Measurements from ENCODE around the gene GPC6.

GPC6 gene

DNA sequence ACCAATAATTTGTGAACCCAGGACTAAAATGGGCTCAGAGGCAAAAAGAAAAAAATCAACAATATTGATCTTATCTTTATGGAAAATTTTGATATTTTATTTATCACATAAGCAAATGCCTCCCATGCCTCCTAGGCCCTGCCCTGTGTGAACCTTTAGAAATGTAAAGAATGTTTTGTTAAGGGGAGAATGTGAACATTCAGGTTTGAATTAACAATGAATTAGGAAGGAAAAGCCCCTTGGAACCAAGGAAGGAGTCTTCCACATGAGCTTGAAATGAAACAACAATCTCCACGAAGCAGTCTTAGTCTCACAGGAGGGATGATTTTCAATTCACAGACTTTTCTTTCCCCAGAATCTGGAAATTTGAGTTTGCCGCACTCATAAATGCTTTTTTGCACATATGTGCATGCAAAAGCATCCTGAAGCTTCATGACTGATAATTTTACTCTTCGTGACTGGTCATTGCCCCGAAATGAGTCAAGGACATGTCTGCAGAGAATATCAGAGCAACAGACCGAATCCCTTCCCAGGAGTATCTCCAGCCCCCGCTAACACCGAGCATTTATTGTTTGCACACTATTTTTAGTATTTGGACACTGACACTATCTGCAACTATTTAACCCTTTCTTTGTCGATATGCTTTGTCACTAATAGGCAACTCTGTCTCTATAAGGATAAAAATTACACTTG, 1117.7 kb downstream of the GPC6 start:
- DNase-seq, result no peak

DNA sequence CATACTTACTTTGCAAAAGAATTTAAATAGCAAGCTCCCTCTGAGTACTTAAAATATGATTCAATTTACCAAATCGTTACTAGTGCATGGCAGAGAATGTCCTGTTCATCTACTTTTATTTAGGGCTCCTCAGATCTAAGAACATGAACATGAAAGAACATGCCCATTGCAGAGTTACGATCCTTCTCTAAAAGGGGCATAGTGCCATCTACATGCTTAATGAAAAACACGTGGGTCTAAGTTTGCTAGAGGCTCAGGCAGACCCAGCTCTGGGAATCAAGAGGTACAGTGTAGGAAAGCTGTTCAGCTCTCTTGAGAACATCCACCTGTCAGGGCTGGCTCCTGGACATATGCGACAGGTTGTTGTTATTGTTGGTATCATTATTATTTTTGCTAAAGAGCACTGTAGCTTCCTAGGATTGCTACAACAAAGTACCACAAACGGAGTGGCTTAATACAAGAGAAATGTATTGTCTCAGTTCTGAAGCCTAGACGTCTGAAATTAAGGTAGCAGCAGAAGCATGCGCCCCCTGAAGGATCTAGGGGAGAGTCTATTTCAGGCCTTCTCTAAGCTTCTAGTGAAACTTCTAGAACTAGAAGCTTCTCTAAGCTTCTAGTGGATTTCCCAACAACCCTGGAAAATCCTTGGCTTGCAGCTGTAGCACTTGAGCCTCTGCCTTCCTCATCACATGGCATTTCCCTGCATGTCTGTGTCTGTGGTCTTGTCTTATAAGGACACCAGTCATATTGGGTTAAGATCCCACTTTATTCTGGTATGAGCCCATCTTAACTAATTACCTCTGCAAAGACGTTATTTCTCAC, 1119.0 kb downstream of the GPC6 start:
- DNase-seq, result peak; percentile 23

DNA sequence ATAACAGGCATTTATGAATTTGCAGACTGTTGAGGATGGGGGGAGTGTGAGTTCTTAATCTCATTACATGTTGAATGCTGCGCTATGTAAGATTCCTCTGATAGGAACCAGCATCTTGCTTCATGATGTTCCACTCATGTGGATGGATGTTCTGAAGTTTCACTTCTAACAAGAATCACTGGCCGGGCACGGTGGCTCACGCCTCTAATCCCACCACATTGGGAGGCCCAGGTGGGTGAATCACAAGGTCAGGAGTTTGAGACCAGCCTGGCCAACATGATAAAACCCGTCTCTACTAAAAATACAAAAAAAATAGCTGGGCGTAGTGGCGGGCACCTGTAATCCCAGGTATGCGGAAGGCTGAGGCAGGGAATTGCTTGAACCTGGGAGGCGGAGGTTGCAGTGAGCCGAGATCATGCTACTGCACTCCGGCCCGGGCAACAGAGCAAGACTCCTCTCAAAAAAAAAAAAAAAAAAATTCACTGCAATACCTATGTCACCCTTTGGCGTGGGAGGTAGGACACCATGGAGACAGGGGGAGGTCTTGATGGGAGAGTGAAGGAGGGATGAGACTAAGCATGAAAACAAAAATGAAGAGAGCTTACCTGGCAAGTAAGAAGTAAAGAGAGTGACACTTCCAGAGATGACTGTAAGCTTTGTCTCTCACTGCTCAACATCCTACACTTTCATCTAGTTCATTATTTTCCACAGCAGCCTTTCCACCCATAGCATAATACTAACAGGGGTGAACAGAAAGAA, 1119.8 kb downstream of the GPC6 start:
- DNase-seq, result no peak

DNA sequence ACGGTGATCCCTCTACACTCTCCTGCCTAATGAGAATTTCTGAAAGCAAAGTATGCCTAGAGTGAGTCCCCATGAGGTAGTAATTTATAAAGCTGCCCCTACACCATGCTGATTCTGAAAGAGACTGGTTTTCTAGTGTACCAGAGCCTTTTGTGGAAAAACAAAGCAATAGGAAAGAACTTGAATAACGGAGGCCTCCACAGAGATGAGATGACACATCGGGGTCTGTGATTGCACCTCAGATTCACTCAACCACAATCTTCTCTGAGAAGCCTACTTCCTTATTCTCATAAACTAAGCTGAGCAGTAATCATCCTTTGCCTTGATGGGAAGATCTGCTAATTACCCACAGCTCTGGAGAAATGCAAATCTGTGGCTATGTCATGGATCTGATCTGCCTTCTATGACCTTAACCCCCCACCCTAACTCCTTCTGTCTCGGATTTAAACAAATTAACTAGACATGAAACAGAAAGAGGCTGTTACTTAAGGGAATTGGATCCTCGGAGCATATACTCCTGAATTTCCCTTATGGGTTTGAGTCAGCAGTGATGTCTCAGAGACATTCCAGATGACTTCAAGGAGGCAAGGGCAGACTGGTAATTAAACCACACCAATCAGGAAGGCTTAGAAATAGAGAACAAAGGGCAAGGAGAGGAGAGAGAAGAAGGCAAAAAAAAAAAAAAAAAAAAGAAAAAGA, 1124.8 kb downstream of the GPC6 start:
- DNase-seq, result peak; percentile 32

DNA sequence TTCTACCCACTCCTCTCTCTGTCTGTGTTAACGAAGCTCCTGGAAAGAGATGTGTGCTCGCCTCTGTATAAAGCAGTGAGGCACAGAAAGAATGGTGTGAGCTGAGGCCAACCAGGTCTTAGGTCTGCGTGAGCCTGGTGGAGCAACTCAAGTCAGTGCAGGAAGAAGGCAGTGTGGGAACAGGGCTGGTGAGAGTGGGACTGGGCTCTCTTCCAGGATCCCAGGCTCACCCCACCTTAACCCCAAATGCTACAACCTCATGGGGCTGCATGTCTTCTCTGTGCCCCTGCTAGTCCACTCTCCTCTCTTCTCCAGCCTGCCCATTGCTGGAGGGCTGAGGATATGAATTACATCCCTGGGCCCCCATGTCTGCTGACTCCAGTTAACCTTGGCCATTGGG, 1125.5 kb downstream of the GPC6 start:
- no peak for DNase-seq

DNA sequence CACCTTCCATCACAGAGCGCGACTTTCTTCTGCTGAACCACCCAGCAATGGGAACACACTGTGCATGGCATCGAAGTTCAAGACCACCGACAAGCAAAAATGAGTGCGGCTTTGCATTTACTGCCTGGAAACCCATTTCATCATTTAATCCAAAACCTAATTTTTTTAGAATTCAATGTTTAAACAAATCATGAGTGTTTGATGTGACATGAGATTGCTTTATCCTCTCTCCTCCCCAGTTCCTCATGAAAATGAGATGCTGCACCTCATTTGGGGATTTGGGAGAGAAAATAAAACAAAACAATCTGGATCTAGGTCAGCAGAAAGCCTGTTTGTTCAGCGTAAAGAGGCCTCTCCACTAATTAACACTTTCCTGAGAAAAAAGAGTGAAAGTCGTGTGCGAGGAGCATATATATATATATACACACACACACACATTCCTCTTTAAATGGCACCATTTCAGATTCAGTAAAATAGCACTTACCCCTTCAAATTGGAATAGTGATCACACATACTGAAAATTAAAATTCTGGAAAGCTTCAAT, 1126.6 kb downstream of the GPC6 start:
- no peak for DNase-seq

DNA sequence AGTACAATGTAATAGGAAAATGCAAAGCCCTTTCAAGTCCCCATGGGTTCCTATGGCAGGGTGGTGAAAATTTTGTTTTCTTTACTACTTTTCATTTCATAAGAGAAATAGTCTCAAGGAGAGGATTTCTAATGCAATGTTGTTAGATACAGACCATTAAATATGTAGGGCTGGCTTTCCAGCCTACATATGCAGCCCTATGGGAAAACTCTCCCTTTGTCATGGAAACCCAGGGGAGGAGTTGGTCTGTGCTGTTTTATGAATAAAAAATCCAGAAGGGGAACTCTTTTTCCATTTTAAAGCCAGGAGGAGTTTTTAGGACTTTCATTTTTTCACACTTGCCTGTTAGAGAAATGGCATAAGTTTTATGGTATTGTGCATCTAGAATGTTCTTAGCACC, 1133.3 kb downstream of the GPC6 start:
- DNase-seq, result no peak

DNA sequence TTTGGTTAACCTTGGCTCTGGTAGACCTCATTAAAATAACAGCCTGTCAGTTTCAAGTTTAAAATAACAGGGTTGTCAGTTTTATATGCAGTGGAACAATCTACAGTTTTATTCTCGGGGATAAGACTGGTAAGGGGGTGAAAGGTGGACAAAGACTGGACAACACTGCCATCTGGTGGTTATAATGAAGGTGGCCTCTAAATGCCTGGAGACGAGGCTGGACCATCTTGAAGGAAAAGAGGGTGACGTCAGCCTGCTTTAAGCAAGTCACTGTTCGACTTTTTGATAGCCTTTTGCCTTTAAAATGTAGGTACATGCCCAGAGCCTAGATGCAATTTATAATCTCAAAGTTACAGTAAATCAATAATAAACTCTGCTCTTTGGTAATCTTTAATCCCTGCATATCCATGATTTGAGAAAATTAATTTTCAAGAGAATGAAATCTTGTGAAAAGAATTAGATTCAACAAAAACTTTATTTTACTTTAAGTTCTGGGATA, 1135.9 kb downstream of the GPC6 start:
- peak; percentile 91 for DNase-seq

DNA sequence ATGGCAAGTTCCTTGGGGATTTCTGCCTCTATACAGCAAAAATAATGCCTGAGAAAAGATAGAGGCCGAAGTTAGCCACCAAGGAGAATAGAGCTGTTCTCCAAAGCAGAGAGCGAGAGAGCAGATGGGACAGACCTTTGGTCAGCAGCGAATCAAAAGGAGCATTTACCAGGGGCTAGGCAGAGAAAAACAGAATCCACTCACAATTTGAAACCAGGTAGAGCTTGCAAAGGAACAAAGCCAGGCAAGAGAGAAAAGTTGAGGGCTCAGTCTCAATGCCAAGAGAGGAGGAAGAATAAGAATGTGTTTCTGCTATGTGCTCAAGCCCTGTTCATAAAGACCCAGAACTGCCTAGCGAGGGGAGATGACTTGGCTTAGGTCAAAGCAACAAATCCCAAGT, 1140.1 kb downstream of the GPC6 start:
- no peak for DNase-seq

DNA sequence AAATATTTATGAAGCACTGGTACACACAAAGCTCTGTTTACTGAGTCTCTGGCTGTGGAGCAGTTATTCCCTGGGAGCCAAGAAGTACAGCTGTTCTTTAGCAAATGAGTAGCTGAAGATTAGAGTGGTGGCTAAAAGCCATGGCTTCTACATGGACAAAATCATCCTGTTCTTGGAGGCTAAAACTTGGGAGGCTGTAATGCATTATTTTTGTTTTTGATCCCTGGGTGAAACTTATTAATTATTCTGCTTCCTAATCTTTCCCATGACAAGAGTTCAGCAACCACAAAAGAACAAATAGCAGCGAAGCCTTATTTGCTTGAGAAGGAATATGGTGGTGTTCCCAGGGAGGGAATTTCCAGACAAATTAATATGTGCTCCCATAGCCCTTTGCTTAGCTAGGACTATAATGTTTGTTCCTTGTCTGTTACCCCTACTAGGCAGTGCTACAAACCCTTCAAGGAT, 1143.4 kb downstream of the GPC6 start:
- no peak for DNase-seq

DNA sequence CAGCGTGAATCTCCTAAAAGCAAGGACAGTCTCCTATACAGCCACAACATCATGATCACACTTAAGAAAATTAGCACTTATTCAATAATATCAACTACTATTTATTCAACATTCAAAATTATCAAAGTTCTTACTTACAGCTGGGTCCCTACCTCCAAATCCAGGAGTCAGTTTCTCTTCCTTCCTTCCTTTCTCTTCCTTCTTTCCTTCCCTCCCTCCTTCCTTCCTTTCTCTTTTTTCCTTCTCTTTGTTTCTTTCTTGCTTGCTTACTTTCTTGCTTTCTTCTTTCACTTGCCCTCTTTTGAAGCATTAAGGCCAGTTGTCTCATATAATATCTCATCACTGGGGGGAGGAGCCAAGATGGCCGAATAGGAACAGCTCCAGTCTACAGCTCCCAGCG, 1145.2 kb downstream of the GPC6 start:
- DNase-seq, result no peak

DNA sequence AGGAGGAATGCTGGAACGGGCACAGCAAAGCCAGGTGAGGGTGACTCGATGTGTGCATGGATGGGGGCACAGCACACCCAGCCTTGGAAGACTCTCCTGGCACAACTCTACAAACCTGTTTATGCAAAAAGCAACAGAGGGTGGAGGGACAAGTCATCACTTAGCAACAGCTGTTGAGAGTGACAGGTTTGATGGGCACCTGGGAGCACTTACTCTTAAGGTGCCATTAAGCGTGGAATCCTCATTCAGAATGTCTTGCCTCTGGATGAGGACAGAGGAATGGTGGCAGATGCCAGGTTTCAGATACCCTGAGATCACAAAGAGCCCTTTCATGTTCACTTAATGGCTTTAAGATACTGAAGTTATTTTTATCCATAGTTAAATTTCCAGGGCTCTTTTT, 1155.9 kb downstream of the GPC6 start:
- no peak for DNase-seq

DNA sequence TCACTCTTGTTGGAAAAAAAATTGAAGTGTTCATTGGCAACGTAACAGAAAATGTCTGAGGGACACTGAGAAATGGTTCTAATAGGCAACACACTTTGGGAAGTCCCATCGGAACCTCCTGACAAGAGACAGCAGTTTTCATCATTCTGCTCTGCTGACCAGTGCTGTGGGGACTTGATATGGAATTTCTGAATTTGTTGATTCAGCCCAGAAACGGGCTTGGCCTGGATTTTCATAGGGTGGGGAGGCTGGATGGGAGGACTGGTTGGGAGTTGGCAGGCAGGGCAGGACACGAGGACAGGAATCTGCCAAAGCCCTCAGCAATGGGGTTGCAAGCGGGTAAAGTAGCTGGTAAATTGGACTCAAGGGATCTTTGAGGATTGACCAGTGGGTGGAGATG, 1156.4 kb downstream of the GPC6 start:
- DNase-seq, result no peak

DNA sequence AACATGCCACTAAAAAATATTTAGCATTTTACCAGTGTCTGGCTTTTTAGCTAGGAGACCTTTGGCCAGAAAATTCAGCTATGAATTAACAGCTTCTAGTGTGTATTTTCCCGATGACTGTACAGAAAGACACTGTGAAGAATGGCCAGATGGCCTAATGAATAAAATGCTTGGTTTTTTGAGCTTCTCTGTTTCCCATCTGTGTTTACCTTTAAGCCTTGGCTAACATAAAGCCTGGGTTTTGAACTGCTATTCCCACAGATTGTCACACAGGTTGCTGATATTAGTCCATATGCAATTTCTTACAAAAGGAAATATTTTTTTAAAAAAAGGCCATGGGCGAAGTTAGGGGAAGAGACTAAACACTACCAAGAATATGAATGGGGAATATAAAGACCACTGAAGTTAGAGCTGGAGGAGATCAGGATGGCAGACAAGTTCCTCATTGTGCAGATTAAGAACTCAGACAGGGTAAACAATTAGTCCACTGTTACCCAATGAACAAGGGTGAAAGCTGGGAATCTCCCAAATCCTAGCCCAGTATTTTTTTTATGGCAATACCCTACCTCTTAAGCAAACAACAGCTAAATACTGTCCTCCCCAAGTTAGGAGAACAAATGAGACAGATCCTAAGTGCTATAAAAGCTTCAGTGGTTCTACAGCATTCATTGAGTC, 1157.8 kb downstream of the GPC6 start:
- no peak for DNase-seq

DNA sequence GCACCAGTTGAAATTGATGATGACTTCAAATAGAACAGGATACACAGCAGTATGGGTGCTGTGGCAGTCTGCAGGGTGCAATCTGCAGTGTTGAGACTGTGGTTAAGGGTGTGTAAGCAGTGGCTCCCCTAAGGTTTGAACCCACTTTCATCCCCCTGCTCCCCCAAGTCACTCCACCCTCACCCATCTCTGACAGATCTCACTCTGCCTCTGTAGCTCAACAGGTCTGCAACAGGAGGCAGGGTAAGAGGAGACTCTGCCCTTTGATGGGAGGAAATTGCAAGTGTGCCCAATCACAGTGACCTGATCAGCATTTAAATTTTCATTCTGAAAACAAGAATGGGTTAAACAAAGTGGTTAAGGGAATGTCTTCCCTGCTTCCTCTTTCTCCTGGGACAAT, 1160.4 kb downstream of the GPC6 start:
- no peak for DNase-seq

DNA sequence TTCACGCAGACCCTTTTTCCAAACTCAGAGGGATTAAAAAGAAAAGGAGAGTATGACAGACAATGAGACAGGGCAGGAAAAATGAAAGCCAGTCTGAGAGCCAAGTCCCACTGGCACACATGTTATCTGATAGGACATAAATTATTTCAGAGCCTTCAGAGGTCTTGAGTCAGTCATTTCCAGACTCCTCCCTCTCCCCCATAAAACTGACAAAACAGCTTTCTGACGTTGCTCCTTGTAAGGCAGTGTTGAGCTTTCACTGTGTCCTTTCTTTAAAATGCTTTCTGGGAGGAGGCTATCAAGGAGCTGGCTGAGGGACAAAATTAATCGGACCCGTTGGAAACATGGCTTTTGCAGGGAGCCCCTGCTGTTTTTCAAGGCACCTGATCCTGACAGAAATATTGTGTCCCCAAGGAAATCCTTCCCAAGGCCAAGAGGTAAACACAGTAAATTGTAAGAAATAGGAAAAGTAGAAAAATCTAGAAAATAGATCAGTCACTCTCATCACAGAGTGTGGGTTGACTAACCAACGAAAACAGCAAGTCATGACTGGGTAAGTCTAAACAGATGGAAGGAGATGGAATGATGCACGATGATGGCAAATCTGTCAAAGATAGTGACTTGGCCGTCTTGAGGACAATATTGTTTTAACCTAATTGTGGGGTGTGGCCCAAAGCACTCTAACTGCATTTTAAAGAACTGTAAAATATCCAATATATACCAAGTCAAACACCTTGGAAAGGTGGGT, 1163.2 kb downstream of the GPC6 start:
- peak; percentile 93 for DNase-seq

DNA sequence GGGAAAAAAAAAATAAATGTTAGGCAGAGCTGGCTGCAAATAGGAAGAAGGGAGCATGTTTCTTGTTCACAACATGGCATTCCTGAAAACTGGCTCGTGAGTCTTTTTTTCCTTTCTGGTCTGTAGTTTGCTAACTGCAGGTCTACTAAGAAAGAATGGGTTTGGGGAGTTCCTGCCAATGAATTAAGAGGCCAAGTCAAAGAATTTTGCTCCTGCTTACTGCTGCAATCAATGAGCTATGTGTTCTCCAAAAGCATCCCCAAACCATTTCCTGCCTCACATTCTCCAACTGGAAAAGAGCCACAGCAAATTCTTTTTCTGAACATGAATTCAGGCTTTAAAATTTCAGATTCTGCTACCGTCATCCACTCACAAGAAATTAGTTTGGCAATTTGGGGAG, 1164.3 kb downstream of the GPC6 start:
- peak; percentile 33 for DNase-seq

DNA sequence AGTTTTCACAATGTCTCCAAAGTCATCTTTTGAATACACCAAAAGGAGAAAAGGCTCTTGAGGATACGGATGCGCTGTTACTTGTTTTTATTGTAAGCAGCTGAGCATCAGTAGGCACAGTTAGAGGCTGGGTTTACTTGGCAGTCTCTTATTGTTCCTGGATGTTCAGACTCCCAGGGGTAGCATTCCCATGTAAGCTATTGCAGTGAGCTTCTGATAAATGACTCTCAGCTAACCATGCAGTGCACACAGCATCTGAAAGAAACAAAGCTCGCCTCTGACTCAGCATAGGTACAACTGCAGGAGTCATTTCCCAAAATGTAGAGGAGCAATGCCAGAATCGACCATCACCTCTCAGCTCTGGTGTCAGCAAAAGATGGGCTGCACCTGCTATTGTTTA, 1168.1 kb downstream of the GPC6 start:
- no peak for DNase-seq

DNA sequence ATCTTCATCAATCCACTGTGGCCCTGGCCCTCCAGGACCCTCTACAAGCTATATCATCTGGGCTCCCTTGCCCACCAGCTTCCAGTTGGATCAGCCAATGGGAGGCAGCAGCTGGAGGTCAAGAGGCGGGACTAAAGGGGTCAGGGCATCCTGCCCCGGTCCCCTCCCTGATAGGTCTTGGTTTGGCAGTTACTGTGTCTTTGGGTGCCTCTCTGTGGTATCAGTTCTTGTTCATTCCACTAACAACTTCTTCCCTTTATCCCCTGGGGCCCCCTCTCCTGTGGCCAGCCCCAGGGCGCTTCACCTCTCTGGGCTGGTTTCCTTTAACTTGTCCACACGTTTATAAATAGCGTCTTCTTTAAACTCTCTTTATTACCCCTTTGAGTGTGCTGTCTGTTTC, 1169.3 kb downstream of the GPC6 start:
- no peak for DNase-seq

DNA sequence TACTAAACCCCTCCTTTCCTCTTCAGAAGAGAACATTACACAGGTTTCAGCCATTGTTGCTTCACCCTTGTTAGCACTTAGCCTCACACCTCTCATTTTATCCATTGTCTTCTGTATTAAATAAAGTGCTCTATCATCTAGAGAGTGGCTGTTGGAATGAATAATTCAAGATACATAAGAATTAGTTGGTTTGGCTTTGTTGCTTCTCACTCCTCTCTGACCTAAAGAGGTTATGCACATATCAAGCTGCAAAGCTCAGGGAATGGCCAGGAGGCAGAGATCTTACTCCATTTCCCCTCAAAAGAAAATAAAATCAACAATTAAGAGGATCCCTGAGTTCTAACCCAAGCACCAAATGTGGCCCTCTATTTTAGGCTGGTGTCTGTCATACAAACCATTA, 1173.2 kb downstream of the GPC6 start:
- DNase-seq, result no peak

DNA sequence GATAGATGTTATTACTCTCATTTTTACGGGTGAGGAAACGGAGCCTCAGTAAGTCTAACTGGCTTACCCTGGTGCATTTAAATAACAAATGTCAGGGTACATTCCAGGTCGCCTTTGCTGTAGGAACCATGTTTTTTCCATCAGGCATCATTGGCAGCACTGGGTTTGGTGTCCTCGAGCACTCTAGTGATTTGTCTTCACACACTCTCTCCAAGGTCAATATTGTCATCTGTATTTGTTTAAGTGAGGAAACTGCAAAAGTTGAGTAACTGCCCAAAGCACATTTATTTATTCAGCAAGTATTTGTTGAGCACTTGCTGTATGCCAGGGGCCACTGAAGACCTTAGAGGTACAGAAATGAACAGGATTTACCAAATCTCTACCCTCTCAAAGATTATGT, 1174.3 kb downstream of the GPC6 start:
- no peak for DNase-seq
